IMR-90 (cell line): ENCODE data around the gene CALML3.

ENCODE experiments used
- BHLHE40 ChIP-seq: fragments of 150-350 bp; IDR thresholded peaks from 2 replicates; pipeline ENCODE4 v1.6.1; 2016; ENCODE audit warnings: mild to moderate bottlenecking, low read depth, low read length
- CEBPB ChIP-seq: IDR thresholded peaks from 2 replicates; pipeline ENCODE4 v1.6.1; 2012; ENCODE audit warnings: low read depth, low read length, improper control_type of control experiment
- FOS ChIP-seq: fragments of 150-350 bp; IDR thresholded peaks from 2 replicates; pipeline ENCODE4 v1.6.1; 2016; ENCODE audit warnings: low read depth, low read length
- MAFK ChIP-seq: IDR thresholded peaks from 2 replicates; pipeline ENCODE4 v1.6.1; 2012; ENCODE audit warnings: low read depth, low read length, improper control_type of control experiment
- MAZ ChIP-seq: IDR thresholded peaks from 2 replicates; pipeline ENCODE4 v1.6.1; 2012; ENCODE audit warnings: low read depth, mild to moderate bottlenecking, low read length, improper control_type of control experiment, moderate library complexity, borderline replicate concordance
- MXI1 ChIP-seq: IDR thresholded peaks from 2 replicates; pipeline ENCODE4 v1.6.1; 2012; ENCODE audit warnings: low read depth, mild to moderate bottlenecking, low read length, moderate library complexity, borderline replicate concordance
- NFE2L2 ChIP-seq: fragments of 150-350 bp; IDR thresholded peaks from 2 replicates; pipeline ENCODE4 v1.6.1; 2016; ENCODE audit warnings: low read depth, mild to moderate bottlenecking, low read length
- POLR2A ChIP-seq: IDR thresholded peaks from 2 replicates; pipeline ENCODE4 v1.6.1; 2012; ENCODE audit warnings: mild to moderate bottlenecking, low read depth, low read length
- RAD21 ChIP-seq: IDR thresholded peaks from 2 replicates; pipeline ENCODE4 v1.6.1; 2012; ENCODE audit warnings: low read length, improper control_type of control experiment
- RCOR1 ChIP-seq: IDR thresholded peaks from 2 replicates; pipeline ENCODE4 v1.6.1; 2012; ENCODE audit warnings: mild to moderate bottlenecking, low read length, improper control_type of control experiment; ENCODE audit not compliant: insufficient replicate concordance
- RFX5 ChIP-seq: IDR thresholded peaks from 2 replicates; pipeline ENCODE4 v1.8.0; 2012; ENCODE audit warnings: low read depth, mild to moderate bottlenecking, low read length, moderate library complexity
- TF ChIP-seq, protein P1 (sequence below): conservative IDR thresholded peaks from 2 replicates; pipeline ENCODE4 v1.5.1; 2012; ENCODE audit warnings: mild to moderate bottlenecking, low read depth, low read length, improper control_type of control experiment
- TF ChIP-seq, protein P2 (sequence below): fragments of 150-350 bp; IDR thresholded peaks from 2 replicates; pipeline ENCODE4 v1.6.1; 2017; ENCODE audit warnings: mild to moderate bottlenecking, antibody characterized with exemption, low read length, low read depth

DNA sequence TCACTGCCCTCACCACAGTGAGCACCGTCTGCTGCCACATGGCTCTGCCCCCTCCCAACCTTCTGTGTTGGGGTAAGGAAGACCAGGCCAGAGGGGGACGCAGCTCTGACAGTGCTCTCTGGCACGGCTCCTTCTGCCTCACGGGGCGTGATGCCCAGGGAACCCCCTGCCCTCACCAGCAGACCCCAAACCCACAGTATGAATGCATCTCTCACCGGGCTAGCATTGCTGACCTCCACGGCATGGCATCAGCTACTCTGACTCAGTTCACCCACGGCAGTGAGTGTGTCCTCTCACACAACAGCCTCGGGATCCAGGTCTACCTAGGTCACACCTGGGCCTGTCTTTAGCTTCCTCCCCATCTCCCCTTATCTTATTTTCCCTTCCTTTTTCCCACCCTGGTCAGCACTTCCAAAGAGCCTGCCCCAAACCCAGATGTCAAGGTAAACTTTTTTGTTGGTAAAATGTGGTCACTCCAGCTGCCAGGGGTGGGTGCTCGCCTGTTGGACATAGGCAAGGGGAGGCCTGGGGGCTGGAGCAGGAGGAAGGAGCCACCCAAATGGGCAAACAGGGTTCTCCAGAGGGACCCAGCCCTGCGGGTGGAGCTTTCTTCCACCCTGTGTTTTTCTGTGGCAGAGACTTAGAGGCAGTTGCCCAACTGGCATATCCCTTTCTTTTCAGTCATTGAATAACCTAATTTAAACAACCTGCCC lies 4.4 kb downstream of the CALML3 start:
- TF ChIP-seq, protein P1, sequence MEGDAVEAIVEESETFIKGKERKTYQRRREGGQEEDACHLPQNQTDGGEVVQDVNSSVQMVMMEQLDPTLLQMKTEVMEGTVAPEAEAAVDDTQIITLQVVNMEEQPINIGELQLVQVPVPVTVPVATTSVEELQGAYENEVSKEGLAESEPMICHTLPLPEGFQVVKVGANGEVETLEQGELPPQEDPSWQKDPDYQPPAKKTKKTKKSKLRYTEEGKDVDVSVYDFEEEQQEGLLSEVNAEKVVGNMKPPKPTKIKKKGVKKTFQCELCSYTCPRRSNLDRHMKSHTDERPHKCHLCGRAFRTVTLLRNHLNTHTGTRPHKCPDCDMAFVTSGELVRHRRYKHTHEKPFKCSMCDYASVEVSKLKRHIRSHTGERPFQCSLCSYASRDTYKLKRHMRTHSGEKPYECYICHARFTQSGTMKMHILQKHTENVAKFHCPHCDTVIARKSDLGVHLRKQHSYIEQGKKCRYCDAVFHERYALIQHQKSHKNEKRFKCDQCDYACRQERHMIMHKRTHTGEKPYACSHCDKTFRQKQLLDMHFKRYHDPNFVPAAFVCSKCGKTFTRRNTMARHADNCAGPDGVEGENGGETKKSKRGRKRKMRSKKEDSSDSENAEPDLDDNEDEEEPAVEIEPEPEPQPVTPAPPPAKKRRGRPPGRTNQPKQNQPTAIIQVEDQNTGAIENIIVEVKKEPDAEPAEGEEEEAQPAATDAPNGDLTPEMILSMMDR: no peak
- TF ChIP-seq FOS (no peak), MXI1 (no peak), BHLHE40 (no peak), NFE2L2 (no peak), MAZ (no peak), POLR2A (no peak), RAD21 (no peak), CEBPB (no peak), RFX5 (no peak), RCOR1 (no peak), MAFK (no peak)
- TF ChIP-seq, protein P2, sequence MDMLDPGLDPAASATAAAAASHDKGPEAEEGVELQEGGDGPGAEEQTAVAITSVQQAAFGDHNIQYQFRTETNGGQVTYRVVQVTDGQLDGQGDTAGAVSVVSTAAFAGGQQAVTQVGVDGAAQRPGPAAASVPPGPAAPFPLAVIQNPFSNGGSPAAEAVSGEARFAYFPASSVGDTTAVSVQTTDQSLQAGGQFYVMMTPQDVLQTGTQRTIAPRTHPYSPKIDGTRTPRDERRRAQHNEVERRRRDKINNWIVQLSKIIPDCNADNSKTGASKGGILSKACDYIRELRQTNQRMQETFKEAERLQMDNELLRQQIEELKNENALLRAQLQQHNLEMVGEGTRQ: no peak
